Osteocyte (in vitro differentiated cells): Measurements from ENCODE around the gene NGRN. TPM values are rescaled to one million over a fixed set of nuclear protein-coding genes. Genes with fewer than 3 reads are reported as not detected.

ENCODE experiments used
- DNase-seq: peaks from one replicate; pipeline ENCODE4 v3.0.0; 2021; ENCODE audit warnings: mixed read lengths; ENCODE audit not compliant: unreplicated experiment; ENCODE audit errors: extremely low spot score
- H3K27ac Mint-ChIP-seq: one replicate; pipeline ENCODE4 v1.8.0; 2021; ENCODE audit warnings: mild to moderate bottlenecking, mixed read lengths; ENCODE audit not compliant: unreplicated experiment
- H3K27me3 Mint-ChIP-seq: one replicate; pipeline ENCODE4 v1.8.0; 2021; ENCODE audit warnings: mixed read lengths; ENCODE audit not compliant: unreplicated experiment
- H3K36me3 Mint-ChIP-seq: one replicate; pipeline ENCODE4 v1.8.0; 2021; ENCODE audit warnings: mixed read lengths; ENCODE audit not compliant: unreplicated experiment
- H3K4me1 Mint-ChIP-seq: one replicate; pipeline ENCODE4 v1.8.0; 2021; ENCODE audit warnings: mixed read lengths; ENCODE audit not compliant: unreplicated experiment
- H3K4me3 Mint-ChIP-seq: one replicate; pipeline ENCODE4 v1.8.0; 2021; ENCODE audit warnings: mild to moderate bottlenecking, moderate library complexity, mixed read lengths; ENCODE audit not compliant: unreplicated experiment
- H3K9me3 Mint-ChIP-seq: one replicate; pipeline ENCODE4 v1.8.0; 2021; ENCODE audit warnings: mixed read lengths; ENCODE audit not compliant: unreplicated experiment
- CTCF ChIP-seq: fragments of 200-600 bp; sonication (generic); IDR thresholded peaks from 2 replicates; pipeline ENCODE4 v1.5.0; 2021; ENCODE audit warnings: antibody characterized with exemption, mild to moderate bottlenecking, moderate library complexity
- long read RNA-seq: library from polyadenylated mRNA; unstranded; transcript quantifications from one replicate; pipeline ENCODE4 v2.0.0, GENCODE V29; 2021
- total RNA-seq: library from RNA; stranded (reverse); gene quantifications from 2 replicates; pipeline ENCODE4 v1.2.1, GENCODE V29; 2021

Gene NGRN
- total RNA-seq, result 92.3 and 94.8 TPM in 2 replicates
- long read RNA-seq, full-length matches to known transcripts, result 574 of 578 reads
- long read RNA-seq, partial matches to known transcripts, result 2 of 578 reads
- long read RNA-seq, other reads (novel, unspliced or antisense), result 2 of 578 reads

GRCh38 chr15:90265271-90266060 lies at the start of gene NGRN:
Gene NGRN, plus strand, starts transcription at chr15:90265672. Its CDS starts 41 bp downstream, at chr15:90265713.
- TF ChIP-seq CTCF, result no peak
- Mint-ChIP-seq H3K27ac (peak within 1 kb of the TSS; percentile 97), H3K36me3 (peaks cover 15% of the 10 kb centered on the region), H3K27me3 (no peaks in the 10 kb centered on the region), H3K4me1 (peaks cover 41% of the 10 kb centered on the region), H3K9me3 (no peaks in the 10 kb centered on the region), H3K4me3 (peak within 1 kb of the TSS; percentile 93)
- peak; percentile 93 for DNase-seq

- H3K27me3 Mint-ChIP-seq, result no peaks in the 10 kb centered on the region
- DNase-seq, result no peak
- no peaks in the 10 kb centered on the region for H3K9me3 Mint-ChIP-seq
- H3K4me3 Mint-ChIP-seq, result no peak overlapping the region
- peaks cover 9% of the 10 kb centered on the region for H3K36me3 Mint-ChIP-seq
- peaks cover 15% of the 10 kb centered on the region for H3K4me1 Mint-ChIP-seq
- no peak overlapping the region for H3K27ac Mint-ChIP-seq
- no peak for TF ChIP-seq CTCF
Measured at GRCh38 chr15:90217671-90218394, 47.6 kb upstream of the NGRN start.

- Mint-ChIP-seq H3K4me1 (peaks cover 14% of the 10 kb centered on the region), H3K4me3 (no peak overlapping the region), H3K27me3 (no peaks in the 10 kb centered on the region), H3K36me3 (peaks cover 11% of the 10 kb centered on the region), H3K27ac (no peak overlapping the region), H3K9me3 (no peaks in the 10 kb centered on the region)
- TF ChIP-seq CTCF, result peak; percentile 76
- DNase-seq, result no peak
Measured at GRCh38 chr15:90219421-90220141, 45.9 kb upstream of the NGRN start.

- peaks cover 14% of the 10 kb centered on the region for H3K36me3 Mint-ChIP-seq
- H3K27me3 Mint-ChIP-seq, result no peaks in the 10 kb centered on the region
- no peaks in the 10 kb centered on the region for H3K9me3 Mint-ChIP-seq
- peaks cover 10% of the 10 kb centered on the region for H3K4me1 Mint-ChIP-seq
- peak; percentile 90 for DNase-seq
- no peak overlapping the region for H3K4me3 Mint-ChIP-seq
- no peak overlapping the region for H3K27ac Mint-ChIP-seq
- peak; percentile 81 for TF ChIP-seq CTCF
Measured at GRCh38 chr15:90221246-90221900, 44.1 kb upstream of the NGRN start.
